A549 (cell line): Measurements from ENCODE around the gene NUDT16L1. TPM values are rescaled to one million over a fixed set of nuclear protein-coding genes. Genes with fewer than 3 reads are reported as not detected.

ENCODE experiments used
- ATAC-seq, 2 experiments: fragments of 200-7000 bp in 1 of 2; fragments of >200 bp in 1 of 2; cut with Nextera tagmentation in 1 of 2; cut with Tn5 transposase in 1 of 2; 3 replicates each; pipeline versions ENCODE4 v1.8.0 to v1.9.1; 2018 to 2020; ENCODE audit warnings: mild to moderate bottlenecking in 1 of 2, moderate library complexity in 1 of 2
- CTCF ChIA-PET: fragments of 300-600 bp; sonication (Branson Sonifier 250); formaldehyde crosslinking; extraction: SDS; loops from one replicate; lab custom pipeline; 2021; ENCODE audit warnings: antibody characterized with exemption, inconsistent platforms; lab: Yijun Ruan, JAX
- POLR2A ChIA-PET: fragments of 350-600 bp; formaldehyde crosslinking; extraction: SDS; loops from one replicate; lab custom pipeline; 2021; ENCODE audit warnings: antibody characterized with exemption, inconsistent platforms; lab: Yijun Ruan, JAX
- DNase-seq, 2 experiments: peaks; one replicate each; pipeline versions ENCODE4 v3.0.0 to v3.0.0-alpha.2; 2011 to 2016; ENCODE audit warnings: low read depth in 1 of 2, low spot score in 1 of 2
- FAIRE-seq: peaks from 2 replicates; lab custom pipeline; 2011; peaks lifted over from hg19 to GRCh38; lab: Jason Lieb, UNC
- H3K27ac ChIP-seq, 2 experiments: fragments of >200 bp; sonication (Bioruptor Twin); formaldehyde crosslinking; 3 replicates each; pipeline ENCODE4 v1.5.1; 2016 to 2017
- H3K4me1 ChIP-seq: fragments of >200 bp; sonication (Bioruptor Twin); formaldehyde crosslinking; 3 replicates; pipeline ENCODE4 v1.6.1; 2016
- H3K4me2 ChIP-seq: fragments of >200 bp; sonication (Bioruptor Twin); formaldehyde crosslinking; 3 replicates; pipeline ENCODE4 v1.6.1; 2016
- H3K4me3 ChIP-seq: fragments of >200 bp; sonication (Bioruptor Twin); formaldehyde crosslinking; 3 replicates; pipeline ENCODE4 v1.5.1; 2016
- H3K9me3 ChIP-seq: fragments of >200 bp; sonication (Bioruptor Twin); formaldehyde crosslinking; 3 replicates; pipeline ENCODE4 v1.6.1; 2016
- ATOH8 ChIP-seq: fragments of 250-450 bp; sonication (Bioruptor Pico); IDR thresholded peaks from 2 replicates; pipeline ENCODE4 v1.5.0; 2020; ENCODE audit warnings: low read depth, mild to moderate bottlenecking, moderate library complexity
- CBX2 ChIP-seq: fragments of 200-600 bp; sonication (generic); IDR thresholded peaks from 2 replicates; pipeline ENCODE4 v1.6.1; 2016; ENCODE audit warnings: low read depth, mild to moderate bottlenecking, borderline replicate concordance
- CEBPB ChIP-seq, 2 experiments: fragments of >200 bp in 1 of 2; sonication (Bioruptor Twin) in 1 of 2; formaldehyde crosslinking in 1 of 2; IDR thresholded peaks; 2 replicates each; pipeline ENCODE4 v1.6.1; 2012 to 2016
- CHD4 ChIP-seq: fragments of 200-600 bp; sonication (generic); IDR thresholded peaks from 2 replicates; pipeline ENCODE4 v1.6.1; 2016; ENCODE audit warnings: antibody characterized with exemption, mild to moderate bottlenecking, borderline replicate concordance
- EHF ChIP-seq: fragments of 250-450 bp; sonication (Bioruptor Pico); IDR thresholded peaks from 2 replicates; pipeline ENCODE4 v1.5.0; 2020; ENCODE audit warnings: mild to moderate bottlenecking
- ESRRA ChIP-seq: fragments of 150-350 bp; IDR thresholded peaks from 2 replicates; pipeline ENCODE4 v1.6.1; 2014; ENCODE audit warnings: mild to moderate bottlenecking, low read length, borderline replicate concordance
- GATA3 ChIP-seq: IDR thresholded peaks from 2 replicates; pipeline ENCODE4 v1.6.1; 2012; ENCODE audit warnings: borderline replicate concordance
- HOXA7 ChIP-seq: fragments of 250-450 bp; sonication (Bioruptor Pico); IDR thresholded peaks from 2 replicates; pipeline ENCODE4 v1.5.0; 2020; ENCODE audit warnings: mild to moderate bottlenecking, moderate library complexity
- JUN ChIP-seq, 2 experiments: fragments of >200 bp; sonication (Bioruptor Twin); formaldehyde crosslinking; IDR thresholded peaks; 2 replicates in 1 of 2; 3 replicates in 1 of 2; pipeline ENCODE4 v1.6.1; 2016 to 2017
- KDM1A ChIP-seq: fragments of 200-600 bp; sonication (generic); IDR thresholded peaks from 2 replicates; pipeline ENCODE4 v1.6.1; 2016; ENCODE audit warnings: low read depth, mild to moderate bottlenecking
- KDM5A ChIP-seq: fragments of 200-600 bp; sonication (generic); IDR thresholded peaks from 2 replicates; pipeline ENCODE4 v1.6.1; 2016; ENCODE audit warnings: antibody characterized with exemption, mild to moderate bottlenecking
- MAFK ChIP-seq: fragments of 450-650 bp; IDR thresholded peaks from 2 replicates; pipeline ENCODE4 v1.6.1; 2014; ENCODE audit not compliant: partially characterized antibody
- MAZ ChIP-seq: fragments of 150-350 bp; IDR thresholded peaks from 2 replicates; pipeline ENCODE4 v1.6.1; 2014; ENCODE audit warnings: antibody characterized with exemption, low read depth, low read length, borderline replicate concordance
- NFE2L2 ChIP-seq: fragments of 150-350 bp; conservative IDR thresholded peaks from 2 replicates; pipeline ENCODE4 v1.6.1; 2014; ENCODE audit warnings: low read length
- NPAS2 ChIP-seq: fragments of 250-450 bp; sonication (Bioruptor Pico); IDR thresholded peaks from 2 replicates; pipeline ENCODE4 v1.8.0; 2022; ENCODE audit warnings: mild to moderate bottlenecking, moderate library complexity, borderline replicate concordance
- PHF8 ChIP-seq: fragments of 200-600 bp; sonication (generic); IDR thresholded peaks from 2 replicates; pipeline ENCODE4 v1.6.1; 2016; ENCODE audit warnings: low read depth, mild to moderate bottlenecking, antibody characterized with exemption, moderate library complexity, borderline replicate concordance
- RAD21 ChIP-seq, 2 experiments: fragments of >200 bp in 1 of 2; sonication (Bioruptor Twin) in 1 of 2; formaldehyde crosslinking in 1 of 2; IDR thresholded peaks in 1 of 2; conservative IDR thresholded peaks in 1 of 2; 2 replicates in 1 of 2; 3 replicates in 1 of 2; pipeline ENCODE4 v1.6.1; 2012 to 2018; ENCODE audit warnings: inconsistent platforms in 1 of 2
- RNF2 ChIP-seq: fragments of 200-600 bp; sonication (generic); IDR thresholded peaks from 2 replicates; pipeline ENCODE4 v1.6.1; 2016; ENCODE audit warnings: low read depth, mild to moderate bottlenecking, antibody characterized with exemption, moderate library complexity, borderline replicate concordance
- SREBF2 ChIP-seq: fragments of 450-650 bp; IDR thresholded peaks from 2 replicates; pipeline ENCODE4 v1.6.1; 2014; ENCODE audit warnings: mild to moderate bottlenecking, moderate library complexity
- TFCP2L1 ChIP-seq: fragments of 250-450 bp; sonication (Bioruptor Pico); IDR thresholded peaks from 2 replicates; pipeline ENCODE4 v1.5.0; 2021; ENCODE audit warnings: mild to moderate bottlenecking
- TP53 ChIP-seq: fragments of 250-450 bp; sonication (Bioruptor Pico); IDR thresholded peaks from 2 replicates; pipeline ENCODE4 v1.5.0; 2021; ENCODE audit warnings: mild to moderate bottlenecking, moderate library complexity
- ZNF302 ChIP-seq: fragments of 250-450 bp; sonication (Bioruptor Pico); IDR thresholded peaks from 2 replicates; pipeline ENCODE4 v1.9.0; 2021; ENCODE audit warnings: inconsistent platforms, mild to moderate bottlenecking, moderate library complexity
- ZSCAN20 ChIP-seq: fragments of 250-450 bp; sonication (Bioruptor Pico); IDR thresholded peaks from 2 replicates; pipeline ENCODE4 v1.8.0; 2022; ENCODE audit warnings: mild to moderate bottlenecking, moderate library complexity
- WGBS: methylation state at CpG from one replicate; pipeline ENCODE4 v1.1.6; 2017; ENCODE audit errors: missing lambda C conversion rate; 5-methylcytosine and 5-hydroxymethylcytosine counted together
- polyA plus RNA-seq, 4 experiments: library from polyadenylated mRNA; depleted of rRNA in 3 of 4; stranded (reverse); fragments of >200 nt; fragmentation: RNase III in 1 of 4; extraction: RNeasy Plus Mini Kit Qiagen cat#74134 plus additional on column Dnase treatment in 1 of 4; gene quantifications; 2 replicates in 3 of 4; 3 replicates in 1 of 4; pipeline ENCODE4 v1.2.3, GENCODE V29; 2011 to 2017
- TF ChIP-seq, protein P1 (sequence below): fragments of 200-600 bp; sonication (generic); IDR thresholded peaks from 2 replicates; pipeline ENCODE4 v1.6.1; 2016; ENCODE audit warnings: antibody characterized with exemption, mild to moderate bottlenecking, moderate library complexity
- TF ChIP-seq, protein P2 (sequence below): fragments of 250-450 bp; sonication (Bioruptor Pico); IDR thresholded peaks from 2 replicates; pipeline ENCODE4 v1.5.0; 2021; ENCODE audit warnings: mild to moderate bottlenecking, moderate library complexity, borderline replicate concordance
- TF ChIP-seq, protein P3 (sequence below): fragments of >200 bp; sonication (Bioruptor Twin); formaldehyde crosslinking; IDR thresholded peaks from 3 replicates; pipeline ENCODE4 v1.6.1; 2016

Gene NUDT16L1
- polyA plus RNA-seq, 2 of the 4 experiments (the other 2 are of a cell fraction) = 15.5 to 22.9 TPM

DNA sequence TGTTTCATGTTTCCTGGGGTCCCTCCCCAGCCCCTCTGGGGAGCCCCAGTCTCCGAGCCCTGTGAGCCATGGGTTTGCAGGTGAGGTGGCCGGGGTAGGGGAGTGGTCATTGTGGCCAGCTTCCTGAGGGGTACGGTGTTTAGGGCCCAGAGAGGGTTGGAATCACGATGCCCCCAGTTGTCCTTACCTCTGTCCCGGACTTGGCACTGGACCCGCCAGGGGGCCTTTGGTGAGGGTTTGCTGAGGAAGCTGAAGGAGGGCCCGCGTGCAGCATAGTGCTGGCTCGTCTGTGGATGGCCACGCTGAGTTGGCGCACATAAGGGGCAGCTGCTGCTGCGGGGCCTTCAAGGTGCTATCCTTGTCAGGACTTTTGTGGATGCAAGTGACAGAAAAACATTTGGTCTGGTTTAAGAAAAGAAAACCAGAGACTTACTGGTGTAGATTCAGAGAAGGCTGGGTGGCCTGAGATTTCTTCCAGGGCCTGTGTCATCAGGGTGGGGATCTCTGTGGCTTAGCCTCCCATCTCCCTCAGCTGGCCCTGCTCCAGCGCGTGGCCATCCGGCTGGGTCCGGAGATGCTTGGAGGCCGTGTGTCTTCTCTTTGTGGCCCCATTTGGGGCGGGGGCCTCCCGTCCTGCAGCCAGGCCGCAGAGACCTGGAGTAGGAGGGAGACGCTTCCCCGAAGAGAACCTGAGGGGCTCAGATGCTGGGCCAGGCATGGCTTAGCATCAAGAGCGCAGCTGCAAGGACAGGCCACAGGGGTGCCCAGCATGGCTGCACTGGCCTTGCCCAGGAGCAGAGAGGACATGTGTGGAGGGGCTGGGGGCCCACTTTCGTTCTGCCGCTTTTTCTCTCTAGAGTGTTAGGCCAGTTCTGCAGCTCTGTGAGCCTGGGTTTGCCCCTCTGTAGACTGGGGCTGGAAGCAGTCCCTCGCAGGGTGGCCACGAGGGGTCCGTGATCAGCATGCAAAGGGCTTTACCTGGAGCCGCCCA is 33.7 kb upstream of the NUDT16L1 start:
- FAIRE-seq (no peak), DNase-seq (no peak), ATAC-seq (peak in 1 of 2 experiments; percentile 11; a peak in 1 of 6 replicates)
- CTCF ChIA-PET = interaction anchor here (0.8 to 1.3 kb wide), 3 partner anchors 9 to 297 kb away, joined by 3 to 7 read pairs (median 4); no protein-coding TSS in a partner anchor
- Histone ChIP-seq H3K4me1 (peaks cover 22% of the 10 kb centered on the region), H3K4me2 (no peak overlapping the region), H3K4me3 (no peak overlapping the region), H3K9me3 (no peaks in the 10 kb centered on the region), H3K27ac (no peak overlapping the region)
- POLR2A ChIA-PET = no interaction called here
- TF ChIP-seq MAFK (no peak), NPAS2 (CRISPR knock-in tag) (no peak), KDM5A (no peak), PHF8 (no peak), CBX2 (no peak), ZSCAN20 (CRISPR knock-in tag) (no peak), MAZ (no peak), TFCP2L1 (no peak), HOXA7 (no peak), EHF (CRISPR knock-in tag) (no peak), RNF2 (no peak), RAD21 (conservative IDR thresholded peaks at IDR 0.05 in 1 of 2, IDR thresholded peaks at IDR 0.05 in 1 of 2) (no peak)
- TF ChIP-seq, protein P1, sequence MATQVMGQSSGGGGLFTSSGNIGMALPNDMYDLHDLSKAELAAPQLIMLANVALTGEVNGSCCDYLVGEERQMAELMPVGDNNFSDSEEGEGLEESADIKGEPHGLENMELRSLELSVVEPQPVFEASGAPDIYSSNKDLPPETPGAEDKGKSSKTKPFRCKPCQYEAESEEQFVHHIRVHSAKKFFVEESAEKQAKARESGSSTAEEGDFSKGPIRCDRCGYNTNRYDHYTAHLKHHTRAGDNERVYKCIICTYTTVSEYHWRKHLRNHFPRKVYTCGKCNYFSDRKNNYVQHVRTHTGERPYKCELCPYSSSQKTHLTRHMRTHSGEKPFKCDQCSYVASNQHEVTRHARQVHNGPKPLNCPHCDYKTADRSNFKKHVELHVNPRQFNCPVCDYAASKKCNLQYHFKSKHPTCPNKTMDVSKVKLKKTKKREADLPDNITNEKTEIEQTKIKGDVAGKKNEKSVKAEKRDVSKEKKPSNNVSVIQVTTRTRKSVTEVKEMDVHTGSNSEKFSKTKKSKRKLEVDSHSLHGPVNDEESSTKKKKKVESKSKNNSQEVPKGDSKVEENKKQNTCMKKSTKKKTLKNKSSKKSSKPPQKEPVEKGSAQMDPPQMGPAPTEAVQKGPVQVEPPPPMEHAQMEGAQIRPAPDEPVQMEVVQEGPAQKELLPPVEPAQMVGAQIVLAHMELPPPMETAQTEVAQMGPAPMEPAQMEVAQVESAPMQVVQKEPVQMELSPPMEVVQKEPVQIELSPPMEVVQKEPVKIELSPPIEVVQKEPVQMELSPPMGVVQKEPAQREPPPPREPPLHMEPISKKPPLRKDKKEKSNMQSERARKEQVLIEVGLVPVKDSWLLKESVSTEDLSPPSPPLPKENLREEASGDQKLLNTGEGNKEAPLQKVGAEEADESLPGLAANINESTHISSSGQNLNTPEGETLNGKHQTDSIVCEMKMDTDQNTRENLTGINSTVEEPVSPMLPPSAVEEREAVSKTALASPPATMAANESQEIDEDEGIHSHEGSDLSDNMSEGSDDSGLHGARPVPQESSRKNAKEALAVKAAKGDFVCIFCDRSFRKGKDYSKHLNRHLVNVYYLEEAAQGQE = no peak
- TF ChIP-seq, protein P2, sequence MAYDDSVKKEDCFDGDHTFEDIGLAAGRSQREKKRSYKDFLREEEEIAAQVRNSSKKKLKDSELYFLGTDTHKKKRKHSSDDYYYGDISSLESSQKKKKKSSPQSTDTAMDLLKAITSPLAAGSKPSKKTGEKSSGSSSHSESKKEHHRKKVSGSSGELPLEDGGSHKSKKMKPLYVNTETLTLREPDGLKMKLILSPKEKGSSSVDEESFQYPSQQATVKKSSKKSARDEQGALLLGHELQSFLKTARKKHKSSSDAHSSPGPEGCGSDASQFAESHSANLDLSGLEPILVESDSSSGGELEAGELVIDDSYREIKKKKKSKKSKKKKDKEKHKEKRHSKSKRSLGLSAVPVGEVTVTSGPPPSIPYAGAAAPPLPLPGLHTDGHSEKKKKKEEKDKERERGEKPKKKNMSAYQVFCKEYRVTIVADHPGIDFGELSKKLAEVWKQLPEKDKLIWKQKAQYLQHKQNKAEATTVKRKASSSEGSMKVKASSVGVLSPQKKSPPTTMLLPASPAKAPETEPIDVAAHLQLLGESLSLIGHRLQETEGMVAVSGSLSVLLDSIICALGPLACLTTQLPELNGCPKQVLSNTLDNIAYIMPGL (CRISPR knock-in tag) = no peak
- TF ChIP-seq, protein P3, sequence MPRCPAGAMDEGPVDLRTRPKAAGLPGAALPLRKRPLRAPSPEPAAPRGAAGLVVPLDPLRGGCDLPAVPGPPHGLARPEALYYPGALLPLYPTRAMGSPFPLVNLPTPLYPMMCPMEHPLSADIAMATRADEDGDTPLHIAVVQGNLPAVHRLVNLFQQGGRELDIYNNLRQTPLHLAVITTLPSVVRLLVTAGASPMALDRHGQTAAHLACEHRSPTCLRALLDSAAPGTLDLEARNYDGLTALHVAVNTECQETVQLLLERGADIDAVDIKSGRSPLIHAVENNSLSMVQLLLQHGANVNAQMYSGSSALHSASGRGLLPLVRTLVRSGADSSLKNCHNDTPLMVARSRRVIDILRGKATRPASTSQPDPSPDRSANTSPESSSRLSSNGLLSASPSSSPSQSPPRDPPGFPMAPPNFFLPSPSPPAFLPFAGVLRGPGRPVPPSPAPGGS = no peak
- WGBS = 95% methylated on average over 26 of the region's 29 CpGs

GRCh38 chr16:4660454-4661007 is 32.8 kb upstream of the NUDT16L1 start:
- ChIA-PET CTCF (interaction anchor here (0.6 to 1.8 kb wide), 4 partner anchors 10 to 296 kb away, joined by 3 to 8 read pairs (median 4); partner anchors contain the start of gene MGRN1), POLR2A (no interaction called here)
- DNase-seq (no peak), ATAC-seq (no peak; a peak in 1 of 6 replicates), FAIRE-seq (no peak)
- TF ChIP-seq CHD4 (no peak), NFE2L2 (no peak), SREBF2 (no peak), KDM1A (no peak), TP53 (CRISPR knock-in tag) (no peak), JUN (IDR thresholded peaks at IDR 0.05) (no peak), ATOH8 (no peak), CEBPB (IDR thresholded peaks at IDR 0.05) (no peak), ESRRA (no peak), PHF8 (no peak), ZNF302 (no peak), TFCP2L1 (no peak), GATA3 (no peak)
- TF ChIP-seq, protein P3 = no peak
- no peak overlapping the region for H3K4me3 ChIP-seq
- peaks cover 19% of the 10 kb centered on the region for H3K4me1 ChIP-seq
- WGBS = 89% methylated on average over 16 of the region's 18 CpGs
- H3K9me3 ChIP-seq = no peaks in the 10 kb centered on the region
- H3K27ac ChIP-seq = no peak overlapping the region
- H3K4me2 ChIP-seq = no peak overlapping the region
